GM12878 (cell line): ENCODE measurements around the gene TMCC2.

Source experiments
- ATF3 ChIP-seq: IDR thresholded peaks from 2 replicates; pipeline ENCODE4 v1.6.1; 2011; ENCODE audit warnings: low read depth, mild to moderate bottlenecking, low read length, moderate library complexity, borderline replicate concordance; ENCODE audit errors: extremely low read depth
- HDAC2 ChIP-seq: fragments of 200-600 bp; sonication (generic); IDR thresholded peaks from 2 replicates; pipeline ENCODE4 v1.6.1; 2017
- NFYB ChIP-seq: IDR thresholded peaks from 2 replicates; pipeline ENCODE4 v1.6.1; 2011; ENCODE audit warnings: low read depth, mild to moderate bottlenecking, low read length, improper control_type of control experiment, moderate library complexity; ENCODE audit not compliant: insufficient read depth
- SMC3 ChIP-seq: IDR thresholded peaks from 2 replicates; pipeline ENCODE4 v1.6.1; 2011; ENCODE audit warnings: low read length, improper control_type of control experiment, borderline replicate concordance
- USF1 ChIP-seq: IDR thresholded peaks from 2 replicates; pipeline ENCODE4 v1.6.1; 2011; ENCODE audit warnings: borderline replicate concordance, low read depth, mild to moderate bottlenecking, moderate library complexity, mixed read lengths, low read length; ENCODE audit not compliant: insufficient read depth; ENCODE audit errors: extremely low read length
- TF ChIP-seq, protein P1 (sequence below), 3 experiments: IDR thresholded peaks in 2 of 3; conservative IDR thresholded peaks in 1 of 3; 2 replicates each; pipeline ENCODE4 v1.5.1; 2011; ENCODE audit warnings: low read depth in 3 of 3, low read length in 3 of 3, mild to moderate bottlenecking in 3 of 3, control low read depth in 2 of 3, moderate library complexity in 2 of 3, inconsistent platforms in 1 of 3, mixed read lengths in 1 of 3; ENCODE audit not compliant: control insufficient read depth in 2 of 3, insufficient read depth in 1 of 3; ENCODE audit errors: extremely low read depth in 1 of 3

DNA sequence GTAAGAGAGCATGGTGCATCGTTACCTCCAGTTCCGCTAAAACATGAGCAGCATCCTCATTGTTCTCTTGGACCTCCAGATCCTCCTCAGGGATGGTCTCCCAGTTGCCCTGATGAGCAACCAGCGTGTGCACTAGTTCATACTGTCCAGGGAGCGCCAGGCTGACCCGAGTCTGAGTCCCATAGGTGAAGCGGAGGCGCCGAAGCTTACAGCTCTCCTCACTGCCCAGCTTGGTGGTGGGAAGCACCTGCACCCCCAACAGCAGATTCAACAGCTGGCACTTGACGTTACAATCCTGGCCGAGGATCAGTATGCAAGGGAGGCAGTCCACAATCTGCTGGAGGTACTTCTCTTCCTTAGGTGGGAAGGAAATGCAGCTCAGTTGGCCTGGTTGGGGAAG, 40.3 kb upstream of the TMCC2 start:
- TF ChIP-seq ATF3 (no peak), HDAC2 (no peak), USF1 (no peak), SMC3 (no peak), NFYB (no peak)
- TF ChIP-seq, protein P1, sequence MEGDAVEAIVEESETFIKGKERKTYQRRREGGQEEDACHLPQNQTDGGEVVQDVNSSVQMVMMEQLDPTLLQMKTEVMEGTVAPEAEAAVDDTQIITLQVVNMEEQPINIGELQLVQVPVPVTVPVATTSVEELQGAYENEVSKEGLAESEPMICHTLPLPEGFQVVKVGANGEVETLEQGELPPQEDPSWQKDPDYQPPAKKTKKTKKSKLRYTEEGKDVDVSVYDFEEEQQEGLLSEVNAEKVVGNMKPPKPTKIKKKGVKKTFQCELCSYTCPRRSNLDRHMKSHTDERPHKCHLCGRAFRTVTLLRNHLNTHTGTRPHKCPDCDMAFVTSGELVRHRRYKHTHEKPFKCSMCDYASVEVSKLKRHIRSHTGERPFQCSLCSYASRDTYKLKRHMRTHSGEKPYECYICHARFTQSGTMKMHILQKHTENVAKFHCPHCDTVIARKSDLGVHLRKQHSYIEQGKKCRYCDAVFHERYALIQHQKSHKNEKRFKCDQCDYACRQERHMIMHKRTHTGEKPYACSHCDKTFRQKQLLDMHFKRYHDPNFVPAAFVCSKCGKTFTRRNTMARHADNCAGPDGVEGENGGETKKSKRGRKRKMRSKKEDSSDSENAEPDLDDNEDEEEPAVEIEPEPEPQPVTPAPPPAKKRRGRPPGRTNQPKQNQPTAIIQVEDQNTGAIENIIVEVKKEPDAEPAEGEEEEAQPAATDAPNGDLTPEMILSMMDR (IDR thresholded peaks at IDR 0.05 in 2 of 3, conservative IDR thresholded peaks at IDR 0.05 in 1 of 3; ENCODE audit: control insufficient read depth in 2 of 3, extremely low read depth in 1 of 3, insufficient read depth in 1 of 3, low read depth in 3 of 3, low read length in 3 of 3) = no peak
